Left renal cortex interstitium (tissue), 4 donors: Measurements from ENCODE around the gene ANKRA2. TPM values are rescaled to one million over a fixed set of nuclear protein-coding genes. Genes with fewer than 3 reads are reported as not detected.
A peak's percentile ranks its signal among the peaks of the same experiment; 100 is the strongest.
"Not testable (repeated sequence)": the region's sequence is repeated elsewhere in the genome, so short reads cannot be mapped to it uniquely, and the experiment has no call there.

Experiments
- DNase-seq, 4 donors: peaks; one replicate each; pipeline ENCODE4 v3.0.0-alpha.2; 2013; ENCODE audit warnings: low read depth in 4 of 4, low spot score in 2 of 4, missing footprints in 1 of 4
- polyA plus RNA-seq, 4 donors: library from polyadenylated mRNA; unstranded; fragments of 120-200 nt; gene quantifications; one replicate each; pipeline ENCODE4 v1.2.1, GENCODE V29; 2013; ENCODE audit not compliant: insufficient read length in 4 of 4

Gene ANKRA2
- polyA plus RNA-seq, 4 donors = 36.8 to 68.7 (median 47.3) TPM

DNA sequence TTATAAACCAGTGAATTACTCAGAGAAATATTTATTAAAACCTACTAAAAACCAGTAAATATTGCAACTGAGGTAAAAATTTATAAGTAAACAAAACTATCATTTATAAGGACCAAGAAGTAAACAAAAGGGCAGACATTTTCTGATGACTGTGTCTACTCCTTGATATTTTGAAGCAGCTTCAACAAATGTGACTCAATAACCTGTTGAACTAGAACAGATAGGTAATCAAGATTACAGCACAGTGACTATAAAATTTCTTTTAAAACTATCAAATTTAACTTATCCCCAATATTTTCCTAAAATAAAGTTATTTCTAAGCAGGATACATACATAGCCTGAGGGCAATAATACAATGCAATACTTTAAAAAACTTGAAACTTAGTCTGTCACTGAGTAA lies 12.8 kb downstream of the ANKRA2 start:
- DNase-seq = no peak

DNA sequence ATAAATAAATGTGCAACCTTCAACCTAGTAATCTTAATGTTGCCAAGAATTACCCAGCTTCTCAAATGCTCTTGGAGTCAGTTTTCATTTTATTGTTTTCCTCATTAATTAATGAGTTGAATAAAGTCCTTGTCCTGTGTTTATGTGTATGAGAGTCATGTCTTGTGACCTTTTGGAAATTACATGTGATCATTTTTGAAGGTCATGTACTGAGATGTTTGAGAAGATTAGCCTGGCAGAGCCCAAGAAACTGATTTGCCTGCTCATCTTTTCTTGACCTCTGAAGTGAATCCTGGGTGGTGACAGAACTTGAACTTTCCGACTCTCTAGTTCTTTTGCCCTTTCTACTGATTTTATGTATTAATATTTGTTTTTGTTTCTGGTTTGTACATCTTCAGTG lies 15.4 kb downstream of the ANKRA2 start:
- no peak for DNase-seq

DNA sequence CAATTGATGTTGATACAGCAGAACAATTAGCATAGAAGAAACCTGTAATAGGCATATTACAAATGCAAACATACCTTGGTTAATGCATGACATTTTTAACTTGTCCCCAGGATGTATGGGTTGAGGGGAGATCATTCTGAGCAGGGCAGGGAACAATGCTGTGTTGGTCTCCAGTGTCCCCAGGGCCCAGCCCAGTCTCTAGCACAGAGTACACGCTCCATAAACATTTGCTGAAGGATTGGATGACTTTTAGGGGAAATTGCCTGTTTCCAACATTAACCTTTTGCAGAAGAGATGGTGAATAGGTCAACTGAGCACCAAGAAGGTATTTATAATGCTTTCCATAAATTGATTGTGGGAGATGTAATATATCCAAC lies 20.0 kb downstream of the ANKRA2 start:
- no peak for DNase-seq

DNA sequence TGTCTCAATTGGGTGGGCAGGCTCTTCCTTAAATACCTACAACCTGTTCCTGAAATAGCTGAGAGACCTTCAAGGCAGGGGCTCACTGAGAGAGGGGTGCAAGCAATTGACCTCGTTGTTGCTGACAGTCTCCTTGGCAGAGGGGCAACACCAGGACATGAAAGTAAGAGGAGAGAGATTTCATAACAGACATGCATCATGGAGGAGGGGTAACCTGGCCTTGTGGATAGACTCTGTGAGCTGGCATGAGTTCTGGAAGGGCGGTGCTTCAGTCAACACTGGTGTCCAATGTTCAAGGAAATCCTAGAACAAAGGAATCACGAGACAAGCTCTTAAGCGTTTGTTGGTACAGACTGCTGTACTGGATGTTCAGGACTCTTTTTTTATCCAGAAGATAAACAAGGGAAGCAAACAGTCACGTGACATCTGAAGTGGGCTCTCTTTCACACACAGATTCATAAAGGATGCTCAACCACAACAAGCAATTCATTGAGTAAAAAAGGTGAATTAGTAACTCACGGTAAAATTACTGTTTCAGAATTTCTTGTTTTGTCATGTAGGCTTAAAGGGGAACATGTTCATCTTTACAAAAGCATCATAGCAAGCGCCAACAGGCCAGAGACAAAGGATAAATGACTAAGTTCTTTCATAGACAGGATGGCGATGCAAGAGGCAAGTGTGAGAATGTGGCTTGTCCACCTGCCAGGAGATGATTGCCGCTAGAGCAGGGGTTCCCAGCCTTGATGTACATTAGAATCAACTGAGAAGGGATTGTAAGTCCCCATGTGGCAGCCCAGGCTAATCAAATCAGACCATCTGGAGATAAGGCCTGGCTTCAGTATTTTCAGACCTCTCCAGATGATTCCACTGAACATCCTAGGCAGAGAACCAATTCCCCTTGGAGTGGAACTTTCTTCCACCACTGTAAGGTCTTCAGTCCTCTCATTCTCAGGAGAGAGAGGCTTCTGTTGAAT lies 20.7 kb downstream of the ANKRA2 start:
- DNase-seq = no peak

DNA sequence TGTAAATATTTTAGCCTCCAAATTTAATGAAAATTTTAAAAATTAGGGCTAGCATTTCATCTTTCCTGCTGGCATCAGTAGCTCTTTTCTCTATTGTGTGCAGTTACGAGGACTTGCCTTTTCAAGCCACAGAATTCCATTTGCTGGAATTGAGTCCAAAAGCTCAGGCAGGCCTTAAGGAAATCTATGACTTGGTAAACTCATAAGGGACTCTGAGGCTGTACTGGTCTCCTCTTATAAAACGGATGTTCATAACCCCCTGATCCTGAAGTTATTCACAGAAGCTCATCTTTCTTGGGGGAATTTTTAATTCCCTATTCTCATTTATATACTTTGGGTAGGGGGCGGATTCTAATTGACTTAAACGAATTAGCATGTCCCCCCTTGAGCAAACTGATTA lies 23.4 kb downstream of the ANKRA2 start:
- DNase-seq = no peak

DNA sequence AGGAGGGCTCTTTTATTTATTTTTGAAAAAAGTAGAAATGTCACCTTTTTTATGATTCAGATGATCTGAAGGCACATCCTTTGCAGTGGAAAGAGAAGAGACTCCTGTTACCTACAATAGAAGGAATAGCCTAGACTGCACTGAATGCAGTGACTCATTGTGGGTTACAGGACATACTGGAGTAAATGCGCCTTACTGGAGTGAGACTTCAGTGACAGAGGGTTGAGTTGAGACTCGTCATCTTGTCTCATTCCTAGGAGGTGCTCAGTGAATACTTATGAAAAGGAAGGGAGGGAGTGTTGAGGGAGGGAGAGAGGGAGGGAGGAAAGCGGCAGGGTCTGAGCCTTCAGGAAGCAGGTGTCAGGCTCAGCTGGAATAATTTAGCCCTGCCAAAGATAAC lies 25.2 kb downstream of the ANKRA2 start:
- no peak for DNase-seq

DNA sequence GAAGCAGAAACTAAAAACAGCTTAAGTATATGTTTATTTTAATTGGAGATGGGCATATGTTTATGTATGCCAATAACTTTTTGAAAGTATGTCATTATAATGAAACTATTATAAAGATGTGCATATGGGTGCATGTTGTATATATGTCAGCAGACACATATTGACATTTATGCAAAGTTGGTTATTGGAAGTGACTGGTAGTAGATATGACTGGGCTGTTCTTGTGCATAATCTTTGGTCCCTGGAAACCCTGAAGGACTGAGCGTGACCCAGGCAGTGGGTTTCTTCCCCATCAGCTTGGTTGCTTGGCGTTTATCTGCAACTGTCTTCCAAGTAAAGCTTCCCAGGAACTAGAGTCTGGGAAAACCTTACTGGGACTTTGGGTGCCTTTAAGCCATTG lies 25.7 kb downstream of the ANKRA2 start:
- DNase-seq = no peak

DNA sequence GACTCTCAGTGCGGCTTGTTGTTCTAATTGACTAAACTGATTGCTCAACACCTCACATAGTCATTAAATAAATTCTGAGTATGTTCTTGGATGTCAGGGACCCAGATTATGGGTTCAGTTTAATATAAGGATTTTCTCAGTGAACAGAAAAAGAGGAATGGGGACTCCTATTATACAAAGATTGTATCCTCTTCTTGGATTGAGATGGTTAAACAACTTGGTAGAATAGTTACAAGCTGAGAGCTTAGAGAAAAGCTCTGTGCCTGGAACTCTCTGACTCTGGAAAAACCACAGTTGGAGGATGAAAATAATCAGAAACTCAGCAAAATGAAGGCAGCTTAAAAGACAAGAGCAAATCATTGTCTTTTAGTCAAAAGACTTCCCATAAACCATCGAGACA lies 30.5 kb downstream of the ANKRA2 start:
- no peak for DNase-seq

DNA sequence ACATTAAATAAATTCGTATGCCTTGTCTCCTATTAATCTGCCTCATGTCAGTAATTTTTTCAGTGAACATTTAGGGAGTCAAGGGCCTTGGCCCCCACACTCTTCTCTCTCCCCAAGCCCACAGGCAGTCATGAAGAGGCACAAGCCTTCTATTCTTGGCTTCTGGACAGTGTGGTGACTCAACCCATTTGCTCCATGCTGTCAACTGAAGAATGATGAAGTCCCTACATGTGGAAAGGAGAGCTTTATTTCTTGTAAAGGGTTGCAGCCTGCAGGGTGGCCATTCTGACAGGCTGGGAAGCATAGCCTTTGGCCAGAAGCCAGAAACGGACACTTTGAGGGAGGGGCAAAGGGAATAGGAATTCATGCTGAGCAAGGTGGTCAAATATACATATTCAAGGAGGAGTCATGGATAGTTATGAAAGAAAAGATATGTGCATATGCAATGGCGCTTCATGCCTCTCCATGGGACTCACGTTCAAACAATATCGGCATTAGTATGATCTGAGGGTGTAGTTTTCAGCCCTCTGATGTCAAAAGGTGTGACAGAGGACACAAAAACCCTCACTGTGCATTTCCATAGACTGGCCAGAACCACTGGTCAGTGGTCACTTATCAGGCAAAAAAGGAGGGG lies 31.3 kb downstream of the ANKRA2 start:
- no peak for DNase-seq

DNA sequence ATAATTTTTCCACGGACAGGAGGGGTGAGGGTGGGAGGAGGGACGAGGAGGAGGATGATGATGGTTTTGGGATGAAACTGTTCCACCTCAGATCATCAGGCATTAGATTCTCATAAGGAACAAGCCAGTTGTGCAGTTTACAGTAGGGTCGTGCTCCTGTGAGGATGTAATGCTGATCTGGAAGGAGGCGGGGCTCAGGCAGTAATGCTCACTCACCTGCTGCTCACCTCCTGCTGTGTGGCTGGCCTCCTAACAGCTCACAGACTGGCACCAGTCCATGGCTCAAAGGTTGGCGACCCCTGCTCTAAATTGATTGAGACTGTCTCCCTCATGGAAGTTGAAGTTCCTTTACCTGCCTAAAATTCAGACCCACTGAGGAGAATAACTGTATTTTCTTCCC lies 33.2 kb downstream of the ANKRA2 start:
- no peak for DNase-seq

DNA sequence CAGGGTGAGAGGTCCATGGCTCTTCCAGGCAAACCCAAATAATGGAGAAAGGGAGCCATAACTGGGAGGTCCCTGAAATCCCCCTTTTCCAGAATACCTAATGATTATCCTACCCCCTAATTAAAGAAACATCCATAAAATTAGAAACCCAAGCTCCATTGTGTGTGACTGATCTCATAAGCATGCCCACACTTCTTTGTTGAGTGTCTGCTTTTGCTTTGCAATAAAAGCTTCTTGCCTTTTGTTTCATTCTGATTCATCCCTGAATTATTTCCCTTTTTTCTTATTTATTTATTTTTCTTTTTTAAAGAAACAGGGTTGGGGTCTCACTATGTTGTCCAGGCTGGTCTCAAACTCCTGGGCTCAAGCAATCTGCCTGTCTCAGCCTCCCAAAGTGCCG lies 34.1 kb downstream of the ANKRA2 start:
- no peak for DNase-seq

DNA sequence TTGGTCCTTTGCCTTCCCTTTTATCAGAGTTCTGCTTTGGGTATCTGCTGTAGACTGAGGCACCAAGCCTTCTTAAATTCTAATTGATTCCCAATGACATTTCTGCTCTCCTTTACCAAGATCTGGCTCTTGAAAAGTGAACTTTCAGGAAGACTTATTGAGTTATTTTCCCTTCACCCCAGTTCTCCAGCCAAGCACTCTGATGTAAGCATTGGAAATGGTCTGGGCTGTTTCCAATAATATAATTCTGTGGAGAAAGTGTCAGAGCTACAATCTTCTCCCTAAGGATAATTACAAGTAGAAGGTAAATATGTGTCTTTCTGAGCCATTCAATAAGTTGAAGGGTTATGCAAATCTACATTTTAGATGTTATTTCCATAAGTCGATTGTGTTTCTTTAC lies 36.4 kb downstream of the ANKRA2 start:
- DNase-seq = no peak

DNA sequence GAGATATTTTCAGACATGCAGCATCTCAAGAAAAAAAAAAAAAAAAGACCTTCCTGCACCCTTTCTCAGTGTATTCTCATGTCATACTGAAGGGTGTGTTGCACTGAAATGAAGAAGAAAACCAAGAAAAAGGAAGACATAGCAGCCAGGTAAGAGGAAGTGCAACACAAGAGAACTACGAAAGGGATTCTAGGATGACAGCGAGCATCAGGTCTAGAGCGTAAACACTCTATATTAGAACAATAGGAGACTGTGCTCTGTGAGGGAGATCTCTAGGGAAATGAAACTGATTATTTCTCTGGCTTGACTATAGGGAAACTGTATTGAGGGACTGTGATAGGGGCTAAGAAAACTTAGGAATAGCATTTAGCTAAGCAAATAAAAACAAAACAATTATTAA lies 37.2 kb downstream of the ANKRA2 start:
- DNase-seq = no peak

DNA sequence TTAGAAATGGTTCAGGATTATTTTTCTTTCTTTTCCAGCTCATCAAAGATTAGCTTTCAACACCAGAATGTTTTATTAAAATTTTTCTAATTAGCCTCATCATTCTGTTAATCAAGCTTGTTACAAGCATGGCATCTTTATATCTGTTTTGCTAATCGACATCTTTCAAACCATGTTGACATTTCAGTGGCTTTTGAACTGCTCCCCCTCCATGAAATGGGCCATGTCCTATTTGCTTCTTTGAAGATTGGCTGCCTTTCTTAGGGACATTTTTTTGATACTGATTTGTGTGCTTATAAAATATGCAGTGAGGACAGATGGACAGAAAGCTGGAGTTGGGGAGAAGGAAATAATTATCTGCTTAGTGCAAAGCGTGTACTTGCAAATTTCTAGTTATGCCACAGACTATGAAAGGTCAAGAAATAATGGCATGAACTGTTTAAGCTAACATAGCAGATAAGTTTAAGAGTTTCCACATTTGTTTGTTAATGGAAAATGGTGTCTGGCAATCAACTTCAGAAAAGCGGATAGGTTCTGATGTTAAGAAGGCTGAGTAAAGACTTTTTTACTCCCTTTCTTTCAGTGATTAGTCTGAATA lies 39.7 kb downstream of the ANKRA2 start:
- no peak for DNase-seq

DNA sequence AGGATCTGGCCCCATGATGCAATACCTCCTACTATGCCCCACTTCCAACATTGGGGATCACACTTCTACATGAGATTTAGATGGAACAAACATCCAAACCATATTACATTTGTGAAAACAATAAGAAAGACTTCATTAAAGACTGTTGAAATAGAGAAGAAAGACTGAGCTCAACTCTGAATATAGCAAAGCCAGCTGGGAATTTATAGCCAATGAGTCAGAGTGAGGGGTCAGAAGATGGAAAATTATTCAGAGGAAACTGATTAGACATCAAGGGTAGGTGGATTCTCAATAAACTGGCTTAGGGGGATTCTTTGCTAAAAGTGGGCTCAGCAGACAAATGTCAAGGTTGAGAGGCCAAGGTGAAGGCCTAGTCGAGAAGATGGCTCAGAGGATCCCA lies 41.6 kb downstream of the ANKRA2 start:
- no peak for DNase-seq

DNA sequence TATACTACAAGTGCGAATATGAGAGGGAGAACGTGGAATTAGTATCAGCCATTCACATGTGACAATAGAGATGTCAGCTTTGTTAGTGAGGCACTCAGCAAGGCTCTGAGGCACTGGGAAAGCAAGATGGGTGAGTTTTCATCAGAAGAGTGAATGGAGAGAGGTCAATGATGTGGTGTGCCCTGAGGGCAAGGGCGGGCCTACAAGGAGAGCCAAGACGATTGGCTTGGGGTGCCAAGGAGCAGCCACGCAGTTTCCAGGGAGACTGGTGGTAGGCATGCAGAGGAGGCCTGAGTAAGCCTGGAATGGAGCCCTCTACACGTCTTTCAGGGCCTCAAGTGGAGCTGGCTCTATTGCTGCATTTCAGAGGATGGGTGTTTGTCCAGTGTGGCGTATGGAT lies 42.5 kb downstream of the ANKRA2 start:
- no peak for DNase-seq

DNA sequence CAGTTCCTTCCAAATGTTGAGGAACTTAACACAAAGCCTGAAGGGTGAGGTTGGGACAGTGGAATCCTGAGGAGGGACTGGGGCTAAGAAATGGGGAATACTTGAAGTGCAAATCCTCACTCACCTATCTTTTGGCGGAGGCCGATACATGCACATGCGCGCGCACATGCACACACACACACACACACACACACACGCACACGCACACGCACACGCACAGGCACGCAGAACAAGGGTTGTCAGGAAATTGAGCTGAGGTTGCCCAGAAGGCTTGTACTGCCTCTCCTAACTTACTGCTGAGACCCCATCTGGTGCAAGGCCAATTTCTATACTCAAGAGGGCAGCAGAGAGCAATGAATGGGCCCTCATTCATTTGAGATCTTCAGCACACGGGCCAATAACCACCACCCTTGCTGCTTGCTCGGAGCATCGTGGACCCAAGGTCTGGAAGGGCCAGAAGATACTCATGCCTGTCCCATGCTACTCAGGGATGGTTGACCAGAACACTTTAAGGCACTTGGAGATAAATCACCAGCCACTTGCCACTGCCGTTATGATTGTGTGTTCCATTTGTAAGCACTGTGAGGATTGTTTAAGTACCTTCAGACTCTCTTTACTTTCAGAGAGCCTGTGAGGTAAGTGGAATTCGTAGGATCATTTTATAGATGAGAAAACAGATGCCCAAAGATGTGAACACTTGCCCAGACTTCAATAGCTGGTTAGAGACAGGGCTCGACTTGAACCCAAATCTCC lies 45.7 kb downstream of the ANKRA2 start:
- peak in 2 of 4 donors; percentile 55 to 77 for DNase-seq

DNA sequence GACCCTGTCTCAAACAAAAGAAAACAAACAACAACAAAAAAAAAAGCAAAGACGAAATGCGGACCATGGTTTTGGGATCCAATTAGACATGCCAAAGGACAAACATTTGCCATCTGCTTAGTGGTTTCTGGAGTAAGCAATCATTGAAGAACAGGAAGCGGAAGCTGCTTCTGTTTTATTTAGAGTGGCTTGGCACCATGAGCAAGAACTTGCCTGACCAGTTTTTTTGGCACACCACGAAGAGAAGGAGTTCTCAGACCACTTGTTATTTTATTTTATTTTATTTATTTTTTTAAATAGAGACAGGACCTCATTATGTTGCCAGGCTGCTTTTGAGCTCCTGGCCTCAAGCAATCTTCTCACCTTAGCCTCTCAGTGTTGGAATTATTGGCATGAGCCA lies 50.2 kb downstream of the ANKRA2 start:
- no peak for DNase-seq

DNA sequence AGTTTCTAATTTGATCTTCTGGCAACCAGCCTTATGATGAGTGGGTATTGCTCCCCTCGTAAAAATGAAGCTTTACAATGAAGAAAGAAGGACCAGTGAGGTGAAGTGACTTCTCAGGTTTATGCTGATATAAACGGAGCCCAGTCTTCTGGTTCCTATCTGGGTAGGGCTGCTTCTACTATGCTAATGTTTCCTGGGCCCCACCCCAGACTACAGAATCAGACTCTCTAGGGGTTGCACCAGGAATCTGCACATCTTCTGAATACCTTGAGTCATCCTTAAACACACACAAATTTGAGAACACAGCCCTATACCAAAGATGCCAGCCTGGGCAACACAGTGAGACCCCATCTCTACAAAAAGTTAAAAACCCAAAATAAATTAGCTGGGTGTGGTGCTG lies 51.0 kb downstream of the ANKRA2 start:
- DNase-seq = no peak

DNA sequence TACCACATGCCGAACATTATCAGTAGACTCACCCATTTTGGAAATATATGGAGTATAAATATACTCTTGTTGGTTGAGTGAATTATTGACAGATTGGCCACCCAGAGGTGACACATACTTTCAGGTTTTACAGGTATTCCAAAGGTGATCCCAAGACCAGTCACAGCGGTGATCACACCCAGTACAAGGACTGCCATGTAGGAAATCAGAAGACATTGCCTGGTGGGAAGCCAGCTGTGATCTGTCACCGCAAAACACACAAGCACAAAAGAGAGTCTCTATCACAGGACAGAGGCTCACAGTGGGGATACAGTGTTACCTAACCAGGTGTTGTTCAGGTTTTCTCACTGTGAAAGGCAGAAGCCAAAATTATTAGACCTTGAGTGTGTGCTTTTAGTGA lies 51.4 kb downstream of the ANKRA2 start:
- no peak for DNase-seq

DNA sequence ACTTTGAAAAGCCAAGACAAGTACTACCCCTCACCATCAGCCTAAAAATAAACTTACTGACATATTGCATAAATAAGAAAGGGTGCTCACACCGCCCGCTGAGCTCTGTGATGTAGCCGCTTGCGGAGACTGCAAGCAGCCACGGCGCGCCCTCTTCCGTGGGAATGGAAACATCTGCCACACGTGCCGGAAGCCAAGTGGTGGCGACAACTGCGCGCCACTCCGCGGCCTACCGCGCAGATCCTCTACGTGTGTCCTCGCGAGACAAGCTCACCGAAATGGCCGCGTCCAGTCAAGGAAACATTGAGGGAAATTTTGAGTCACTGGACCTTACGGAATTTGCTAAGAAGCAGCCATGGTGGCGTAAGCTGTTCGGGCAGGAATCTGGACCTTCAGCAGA lies 56.9 kb downstream of the ANKRA2 start:
- DNase-seq = not testable (repeated sequence)
